ACHN (cell line): Measurements from ENCODE around the gene KIAA0232.
"Not testable (repeated sequence)": the region's sequence is repeated elsewhere in the genome, so short reads cannot be mapped to it uniquely, and the experiment has no call there.

ENCODE experiments used
- DNase-seq: peaks from one replicate; pipeline ENCODE4 v3.0.0-alpha.2; 2015
- in situ Hi-C: cut with HindIII; loops from 2 replicates; pipeline ENCODE4 v1.10.0; 2017; ENCODE audit warnings: low sequenced_read_pairs, low pct_ligation_motif_present, low pct_unique_long_range_greater_than_20kb

Gene KIAA0232

GRCh38 chr4:6794189-6794588, 11.7 kb downstream of the KIAA0232 start:
- in situ Hi-C loops, result no loop called here
- DNase-seq, result no peak

DNA sequence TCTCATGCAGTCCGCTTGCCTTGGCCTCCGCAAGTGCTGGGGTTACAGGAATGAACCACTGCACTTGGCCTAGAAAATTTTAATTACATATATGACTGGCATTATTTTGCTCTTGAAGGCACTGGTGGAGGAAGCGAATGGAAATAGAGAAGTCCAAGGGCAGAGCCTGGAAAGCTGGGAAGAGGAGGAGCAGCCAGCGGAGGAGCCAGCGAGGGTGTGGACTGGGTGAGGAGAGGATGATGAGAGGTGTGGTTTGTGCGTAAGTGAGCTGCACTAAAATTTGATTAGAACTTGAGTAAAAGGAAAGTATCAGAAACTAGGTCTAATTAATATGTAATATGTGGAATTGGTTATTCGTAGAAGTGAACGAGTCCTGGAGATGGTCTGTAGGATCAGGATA, 13.3 kb downstream of the KIAA0232 start:
- in situ Hi-C loops, result no loop called here
- no peak for DNase-seq

DNA sequence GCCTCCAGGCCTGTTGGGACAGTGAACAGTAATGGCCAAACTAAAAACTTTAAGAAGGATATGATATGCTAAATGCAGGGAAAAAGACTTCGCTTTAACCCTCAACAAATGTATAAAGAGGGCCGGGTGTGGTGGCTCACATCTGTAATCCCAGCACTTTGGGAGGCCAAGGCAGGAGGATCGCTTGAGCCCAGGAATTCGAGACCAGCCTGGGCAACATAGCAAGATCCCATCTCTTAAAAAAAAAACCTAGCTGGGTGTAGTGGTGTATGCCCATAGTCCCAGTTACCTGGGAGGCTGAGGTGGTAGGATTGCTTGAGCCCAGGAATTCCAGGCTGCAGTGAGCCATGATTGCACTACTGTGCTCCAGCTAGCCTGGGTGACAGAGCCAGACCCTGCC, 14.8 kb downstream of the KIAA0232 start:
- DNase-seq, result not testable (repeated sequence)

DNA sequence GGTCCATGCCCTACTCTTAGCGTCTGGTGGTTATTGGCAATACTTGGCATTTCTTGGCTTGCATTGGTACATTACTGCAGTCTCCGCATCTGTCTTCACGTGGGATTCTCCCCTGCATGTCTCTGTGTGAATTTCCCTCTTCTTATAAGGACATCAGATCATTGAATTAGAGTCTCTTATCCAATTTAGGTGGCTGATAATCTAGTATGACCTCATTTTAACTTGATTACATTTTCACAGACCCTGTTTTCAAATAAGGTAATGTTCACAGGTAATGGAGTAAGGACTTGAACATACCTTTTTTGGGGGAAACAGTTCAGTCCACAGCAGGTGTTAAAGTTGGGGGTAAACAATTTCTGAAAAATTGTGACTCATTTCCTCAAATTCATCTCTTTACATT, 16.6 kb downstream of the KIAA0232 start:
- no peak for DNase-seq
- in situ Hi-C loops, result no loop called here

More for the DNA sequence above, 14.8 kb downstream of the KIAA0232 start:
- in situ Hi-C loops, result not testable (repeated sequence)

DNA sequence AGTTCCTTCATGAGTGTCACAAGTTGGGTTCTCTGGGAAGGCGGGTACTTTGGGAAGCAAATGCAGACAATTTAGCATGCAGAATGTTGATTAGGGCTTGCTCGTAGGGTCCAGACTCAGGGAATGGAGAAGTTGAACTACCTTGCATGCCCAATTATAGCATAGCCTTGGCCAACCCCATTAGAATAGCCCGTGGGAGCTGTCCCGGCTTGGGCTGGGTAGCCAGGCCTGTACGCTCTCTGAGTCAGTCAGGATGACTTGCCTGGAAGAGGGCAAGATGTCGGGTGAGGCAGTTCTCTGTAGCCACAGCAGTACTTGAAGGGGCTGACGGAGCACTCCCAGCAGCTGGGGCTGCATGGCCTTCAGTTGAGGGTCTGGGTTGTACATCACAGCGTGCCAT, 19.5 kb downstream of the KIAA0232 start:
- DNase-seq, result no peak
- in situ Hi-C loops, result no loop called here

DNA sequence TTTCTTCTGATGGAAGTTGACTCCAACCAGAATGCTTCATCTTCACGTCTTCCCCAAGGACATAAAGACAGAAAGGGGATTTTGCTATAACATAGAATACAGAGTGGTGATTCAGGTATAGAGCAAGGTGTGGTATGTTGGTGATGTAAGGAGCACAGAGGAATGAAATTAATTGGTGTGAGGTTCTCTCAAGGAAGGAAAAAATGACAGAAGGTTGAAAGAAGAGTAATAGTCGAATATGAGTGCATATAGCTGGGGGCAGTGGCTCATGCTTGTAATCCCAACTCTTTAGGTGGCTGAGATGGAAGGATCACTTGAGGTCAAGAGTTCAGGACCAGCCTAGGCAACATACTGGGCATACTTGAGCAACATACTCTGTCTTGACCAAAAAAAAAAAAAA, 20.1 kb downstream of the KIAA0232 start:
- in situ Hi-C loops, result no loop called here

GRCh38 chr4:6803246-6803645, 20.7 kb downstream of the KIAA0232 start:
- in situ Hi-C loops, result no loop called here
- no peak for DNase-seq

More for the DNA sequence above, 20.1 kb downstream of the KIAA0232 start:
- DNase-seq, result no peak

DNA sequence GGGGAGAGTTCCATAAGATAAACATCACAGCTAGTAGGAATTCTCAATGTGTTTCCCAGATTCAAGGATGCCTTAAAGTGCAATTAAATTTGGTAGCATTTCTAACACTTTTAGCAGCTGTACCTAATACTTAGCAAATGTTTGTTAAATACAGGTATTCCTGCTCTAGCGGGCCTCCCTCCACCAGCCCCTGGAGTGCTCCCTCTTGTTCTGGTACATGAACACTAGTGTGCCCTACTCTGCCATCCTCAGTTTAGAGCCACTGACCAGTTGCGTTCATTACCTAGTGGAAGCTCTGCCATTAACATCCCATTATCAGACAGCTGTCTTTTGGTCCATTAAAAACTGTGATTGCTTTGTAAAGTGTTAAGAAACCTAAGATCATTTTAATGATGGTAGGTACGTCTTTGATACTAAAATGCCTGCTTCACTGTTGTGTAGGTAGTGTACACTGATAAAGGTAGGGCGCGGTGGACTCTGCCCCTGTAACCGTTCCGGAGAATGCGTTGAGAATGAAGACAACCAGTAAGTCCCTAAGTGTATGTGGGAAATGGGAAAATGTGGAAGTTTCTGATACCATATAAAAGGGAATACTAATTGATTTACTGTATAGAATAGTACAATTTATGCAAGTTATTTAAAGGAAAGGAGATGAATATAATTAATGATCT, 21.7 kb downstream of the KIAA0232 start:
- in situ Hi-C loops, result no loop called here
- DNase-seq, result no peak

- DNase-seq, result no peak
- in situ Hi-C loops, result no loop called here
Measured at GRCh38 chr4:6806924-6807626, 24.5 kb downstream of the KIAA0232 start.

DNA sequence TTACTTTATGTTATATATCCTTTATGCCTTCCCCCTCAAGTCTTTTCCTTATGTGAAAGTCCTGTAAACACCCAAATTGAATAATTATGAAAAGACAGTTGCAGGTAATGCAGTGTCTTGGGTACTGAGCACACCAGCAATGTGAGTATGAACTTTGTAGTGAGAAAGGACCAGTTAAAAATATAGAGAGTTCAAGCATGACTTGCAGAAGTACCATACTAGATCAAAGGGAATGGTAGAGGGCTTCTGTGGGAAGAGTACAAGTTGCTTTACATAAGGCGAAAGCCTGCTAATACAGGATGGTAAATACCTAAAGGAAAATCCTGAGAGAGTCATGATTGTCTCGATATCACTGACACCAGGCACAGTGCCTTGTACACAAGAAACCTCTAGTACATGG, 25.7 kb downstream of the KIAA0232 start:
- no peak for DNase-seq
- in situ Hi-C loops, result no loop called here

DNA sequence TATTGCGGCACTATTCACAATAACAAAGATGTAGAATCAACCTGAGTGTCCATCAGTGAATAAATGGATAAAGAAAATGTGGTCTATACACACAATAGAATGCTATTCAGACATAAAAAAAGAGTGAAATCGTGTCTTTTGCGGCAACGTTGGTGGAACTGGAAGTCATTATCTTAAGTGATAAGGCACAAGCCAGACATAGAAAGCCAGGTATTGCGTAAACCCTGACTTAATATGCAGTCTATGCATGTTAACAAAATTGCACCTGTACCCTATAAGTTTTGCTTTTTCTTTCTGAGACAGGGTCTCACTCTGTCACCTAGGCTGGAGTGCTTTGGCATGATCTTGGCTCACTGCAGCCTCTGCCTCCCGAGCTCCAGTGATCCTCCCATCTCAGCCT, 28.6 kb downstream of the KIAA0232 start:
- in situ Hi-C loops, result no loop called here
- no peak for DNase-seq

DNA sequence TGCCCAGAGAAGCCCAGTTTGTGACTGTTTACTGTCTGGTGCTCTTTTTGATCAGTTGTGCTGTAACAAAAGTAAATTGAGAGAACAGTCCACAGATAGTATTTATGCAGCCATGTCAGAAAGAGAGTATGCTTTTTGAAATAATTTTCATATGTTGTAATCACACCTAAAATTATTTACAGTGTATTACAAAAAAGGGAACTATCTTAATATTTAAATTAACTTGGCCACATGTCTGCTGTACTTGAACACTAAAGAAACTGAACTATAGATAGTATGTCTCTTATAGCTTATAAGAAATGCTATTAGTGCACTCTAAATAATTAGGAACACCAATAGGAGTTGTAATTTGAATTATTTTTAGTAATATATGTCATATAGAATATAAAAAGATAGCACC, 30.2 kb downstream of the KIAA0232 start:
- in situ Hi-C loops, result no loop called here
- DNase-seq, result no peak

GRCh38 chr4:6813725-6814124, 31.2 kb downstream of the KIAA0232 start:
- in situ Hi-C loops, result no loop called here
- no peak for DNase-seq

DNA sequence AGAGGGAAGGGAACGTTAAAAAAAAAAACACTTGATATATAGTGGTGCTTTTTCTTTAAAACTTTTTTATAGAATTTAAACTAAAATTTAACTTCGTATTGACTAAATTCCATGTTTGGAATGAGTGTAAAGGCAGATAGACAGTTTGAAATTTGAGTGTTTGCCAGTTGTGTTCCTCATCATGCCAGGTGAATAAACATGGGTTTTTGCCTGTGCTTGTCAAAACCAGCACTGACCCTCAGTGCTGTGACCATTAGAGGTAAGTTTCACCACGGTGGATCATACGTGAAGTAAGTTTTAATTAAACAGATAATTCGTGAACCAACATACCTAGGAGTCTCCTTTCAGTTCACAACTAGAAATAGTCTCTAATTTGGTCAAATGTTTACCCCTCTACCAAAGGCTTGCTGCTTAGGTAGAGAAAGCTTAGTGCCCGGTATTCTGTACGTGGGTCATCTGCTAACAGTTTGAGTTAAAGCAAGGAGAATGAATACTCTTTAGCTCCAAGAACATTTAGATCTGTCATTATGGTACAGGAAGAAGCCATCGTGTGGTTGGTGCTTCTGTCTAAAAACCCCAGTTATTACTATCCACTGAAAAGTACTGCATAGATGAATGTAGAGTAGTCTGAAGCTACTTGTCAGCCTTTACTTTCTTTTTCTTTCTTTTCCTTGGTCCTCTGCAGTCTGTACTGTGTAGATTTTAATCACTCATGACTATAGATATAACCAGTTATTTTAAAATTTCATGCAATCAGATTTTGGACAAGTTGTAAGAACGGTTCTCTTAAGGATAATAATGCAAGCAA, 32.7 kb downstream of the KIAA0232 start:
- in situ Hi-C loops, result no loop called here
- DNase-seq, result no peak

- DNase-seq, result no peak
- in situ Hi-C loops, result no loop called here
Measured at GRCh38 chr4:6819295-6819694, 36.8 kb downstream of the KIAA0232 start.

- no peak for DNase-seq
- in situ Hi-C loops, result no loop called here
Measured at GRCh38 chr4:6820695-6821094, 38.2 kb downstream of the KIAA0232 start.

DNA sequence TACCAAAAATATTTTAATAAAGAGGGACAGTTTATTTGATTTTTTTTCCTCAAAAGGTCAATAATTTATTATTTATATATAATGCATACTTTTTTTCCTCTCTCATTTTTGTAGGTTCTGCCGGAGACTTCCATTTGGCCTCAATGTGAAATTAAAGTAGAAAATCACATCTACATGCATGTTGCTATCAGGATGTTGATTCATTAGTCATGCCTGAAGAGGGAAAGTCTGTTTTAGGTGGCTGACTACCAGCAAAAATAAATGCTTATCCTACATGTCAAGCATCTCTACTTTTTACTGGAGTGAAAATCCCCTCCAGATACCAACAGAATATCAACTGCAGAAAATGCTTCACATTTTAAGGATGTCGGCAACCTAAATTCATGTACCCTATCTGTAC, 41.5 kb downstream of the KIAA0232 start:
- in situ Hi-C loops, result no loop called here
- no peak for DNase-seq

DNA sequence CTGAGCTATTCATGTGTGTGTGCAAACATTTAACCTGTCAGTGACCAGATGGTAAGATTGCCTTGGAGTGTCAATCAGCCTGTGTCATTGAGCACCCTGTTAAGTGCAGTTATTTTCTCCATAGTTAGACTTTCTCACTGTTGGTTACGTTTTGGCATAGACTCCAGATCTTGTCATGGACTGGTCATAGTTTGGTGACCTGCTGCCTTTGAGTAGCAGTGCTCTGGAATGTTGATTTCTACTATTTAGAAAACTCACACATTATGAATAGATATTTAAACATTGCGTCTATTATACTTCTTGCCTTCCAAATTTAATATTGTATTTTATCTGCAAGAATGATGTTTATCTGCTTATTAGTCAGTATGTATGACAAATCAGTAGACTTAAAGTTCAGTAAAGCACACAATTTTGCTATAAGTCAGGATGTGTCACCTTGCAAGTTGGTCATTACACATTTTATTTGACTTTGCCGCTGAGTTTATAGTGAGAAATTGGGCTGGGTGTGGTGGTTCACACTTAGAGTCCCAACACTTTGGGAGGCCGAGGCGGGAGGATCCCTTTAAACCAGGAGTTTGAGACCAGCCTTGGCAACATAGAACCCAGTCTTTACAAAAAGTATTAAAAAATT, 42.4 kb downstream of the KIAA0232 start:
- in situ Hi-C loops, result no loop called here
- no peak for DNase-seq

GRCh38 chr4:6825403-6825802, 42.9 kb downstream of the KIAA0232 start:
- in situ Hi-C loops, result no loop called here
- no peak for DNase-seq
